HG03565 (cell line): ENCODE measurements around the gene SHISA5.

ENCODE experiments used
- ATAC-seq: cut with Tn5 transposase; IDR thresholded peaks from one replicate; pipeline ENCODE4 v1.9.1; 2021; ENCODE audit warnings: mild to moderate bottlenecking, moderate library complexity; ENCODE audit not compliant: unreplicated experiment

Gene SHISA5

DNA sequence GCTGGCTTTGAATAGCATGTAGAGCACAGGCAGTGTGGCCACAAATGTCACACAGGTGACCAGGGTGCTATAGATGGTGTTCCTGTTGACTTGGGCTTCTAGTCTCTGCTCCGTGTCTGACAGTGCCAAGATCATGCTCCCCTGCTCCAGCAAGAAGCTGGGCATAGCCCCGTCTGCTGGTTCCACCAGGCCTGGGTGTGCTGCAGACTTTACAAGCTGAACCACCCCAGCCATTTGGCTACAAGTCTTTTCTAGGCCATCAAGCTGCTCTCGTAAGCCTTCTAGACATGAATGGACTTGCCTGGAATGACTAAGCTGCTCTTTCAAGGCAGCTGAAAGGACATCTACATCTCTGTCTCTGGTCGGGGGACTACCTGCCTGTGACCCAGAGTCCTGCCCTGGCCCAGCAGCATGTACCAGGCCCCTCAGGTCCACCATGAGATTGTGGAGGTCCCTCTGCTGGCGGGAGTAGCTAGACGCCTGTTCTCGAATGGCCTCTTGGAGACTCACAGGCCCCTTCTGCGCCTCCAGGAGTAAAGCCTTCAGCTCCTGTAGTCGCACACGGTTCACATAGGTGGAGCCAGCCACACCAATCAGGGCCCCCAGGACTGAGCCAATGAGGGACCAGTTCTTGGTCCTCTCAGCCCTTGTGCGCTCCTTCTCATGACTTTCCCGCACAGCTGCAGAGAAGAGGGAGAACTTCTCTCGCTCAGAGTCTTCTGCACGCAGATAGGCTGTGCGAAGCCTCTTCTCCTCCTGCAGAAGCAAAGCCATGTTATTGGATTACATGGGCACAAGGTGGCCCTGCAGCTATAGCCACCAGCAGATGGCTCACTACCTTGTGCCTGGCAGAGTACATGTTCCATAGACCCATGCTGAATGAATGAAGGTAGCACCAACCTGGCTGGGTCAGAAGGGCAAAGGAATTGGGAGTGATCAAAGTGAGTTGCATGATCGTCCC lies 71.3 kb downstream of the SHISA5 start:
- ATAC-seq = no peak

DNA sequence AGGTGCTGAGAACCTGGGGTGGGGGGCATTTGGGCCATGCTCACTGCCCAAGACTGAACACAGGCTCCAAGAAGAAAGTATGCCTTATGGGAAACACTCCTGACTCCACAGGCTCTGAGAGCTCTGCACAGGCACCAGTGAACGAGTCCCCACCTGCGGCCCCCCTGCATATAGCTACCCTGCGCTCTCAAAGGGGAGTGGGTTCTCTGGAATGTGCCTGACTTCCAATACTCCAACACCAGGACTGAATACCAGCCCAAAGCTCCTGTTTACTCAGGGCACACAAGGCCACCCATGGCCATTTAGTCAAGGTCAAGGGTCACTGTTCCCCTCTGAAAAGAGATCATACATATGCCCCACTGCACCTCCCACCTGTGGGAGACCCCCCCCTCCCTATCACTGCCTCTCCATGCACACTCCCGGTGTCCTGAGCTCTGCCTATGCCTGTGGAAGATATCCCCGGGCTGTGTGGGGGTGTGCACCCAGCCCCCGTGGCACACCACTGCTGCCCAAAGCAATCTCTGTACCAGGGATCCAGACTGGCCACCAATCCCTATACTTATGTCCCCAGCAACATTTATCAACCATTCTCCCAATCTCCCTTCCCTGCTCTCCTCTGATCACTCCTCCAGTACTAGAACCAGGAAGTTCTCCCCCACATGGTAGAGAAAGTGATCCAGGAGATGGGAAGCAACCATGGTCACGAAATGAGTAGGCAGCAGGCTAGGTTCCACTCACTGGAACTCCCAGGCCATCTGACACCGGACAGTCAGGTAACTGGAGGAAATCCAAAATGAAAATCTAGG lies 72.5 kb downstream of the SHISA5 start:
- ATAC-seq = no peak

DNA sequence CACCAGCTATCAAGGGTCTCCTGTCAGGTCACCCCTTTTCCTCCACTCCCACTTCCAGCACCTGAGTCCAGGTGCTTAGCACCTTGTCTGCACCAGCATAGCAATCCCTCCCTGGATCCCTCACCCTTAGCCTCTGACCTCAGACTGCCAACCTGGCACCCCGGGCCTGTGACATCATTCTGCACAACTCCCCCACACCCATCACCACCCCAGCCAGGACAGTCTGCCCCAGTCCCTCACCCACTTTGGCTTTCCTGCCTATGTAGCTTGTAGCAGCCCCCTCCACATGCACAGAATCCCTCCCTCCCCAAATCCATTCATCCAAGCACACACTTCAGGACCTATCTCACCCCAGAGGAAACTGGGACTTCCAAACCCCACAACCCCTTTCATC lies 73.3 kb downstream of the SHISA5 start:
- ATAC-seq = no peak

- no peak for ATAC-seq
Observed at GRCh38 chr3:48429960-48430707, 73.8 kb downstream of the SHISA5 start, which contains the start of gene PLXNB1. Gene PLXNB1 (minus strand): TSS chr3:48430086. CDS start chr3:48424611, 5,475 bp downstream.

DNA sequence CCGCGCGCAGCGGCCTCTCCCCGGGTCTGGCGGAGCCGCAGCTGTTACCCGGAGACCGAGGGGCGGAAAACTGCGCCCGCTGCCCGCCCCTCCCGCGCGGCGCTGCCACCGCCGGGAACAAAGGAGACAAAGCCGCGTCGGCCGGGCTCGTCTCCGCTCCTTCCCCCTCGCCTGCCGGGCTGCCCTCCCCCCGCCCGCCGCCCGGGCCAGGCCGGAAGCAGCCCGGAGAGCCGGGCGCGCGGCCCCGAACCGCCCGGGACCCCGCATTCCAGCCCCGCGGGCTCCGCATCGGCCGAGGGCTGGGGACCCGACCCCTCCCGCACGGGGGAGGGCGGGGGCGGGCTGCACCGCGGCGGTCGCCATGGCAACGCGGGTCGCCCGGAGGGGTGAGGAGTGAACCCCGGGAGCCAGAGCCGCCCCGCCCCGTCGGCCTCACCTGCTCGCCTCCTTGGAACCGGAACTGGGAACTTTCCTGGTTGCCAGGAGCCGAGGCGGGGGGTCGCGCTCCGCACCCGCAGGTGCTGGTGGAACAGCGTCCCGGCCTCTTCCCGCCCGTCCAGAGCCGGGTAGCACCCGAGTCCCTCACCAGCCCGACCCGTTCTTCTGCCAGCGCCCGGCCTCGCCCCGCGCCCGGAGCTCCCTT lies 74.5 kb downstream of the SHISA5 start:
- ATAC-seq = no peak

DNA sequence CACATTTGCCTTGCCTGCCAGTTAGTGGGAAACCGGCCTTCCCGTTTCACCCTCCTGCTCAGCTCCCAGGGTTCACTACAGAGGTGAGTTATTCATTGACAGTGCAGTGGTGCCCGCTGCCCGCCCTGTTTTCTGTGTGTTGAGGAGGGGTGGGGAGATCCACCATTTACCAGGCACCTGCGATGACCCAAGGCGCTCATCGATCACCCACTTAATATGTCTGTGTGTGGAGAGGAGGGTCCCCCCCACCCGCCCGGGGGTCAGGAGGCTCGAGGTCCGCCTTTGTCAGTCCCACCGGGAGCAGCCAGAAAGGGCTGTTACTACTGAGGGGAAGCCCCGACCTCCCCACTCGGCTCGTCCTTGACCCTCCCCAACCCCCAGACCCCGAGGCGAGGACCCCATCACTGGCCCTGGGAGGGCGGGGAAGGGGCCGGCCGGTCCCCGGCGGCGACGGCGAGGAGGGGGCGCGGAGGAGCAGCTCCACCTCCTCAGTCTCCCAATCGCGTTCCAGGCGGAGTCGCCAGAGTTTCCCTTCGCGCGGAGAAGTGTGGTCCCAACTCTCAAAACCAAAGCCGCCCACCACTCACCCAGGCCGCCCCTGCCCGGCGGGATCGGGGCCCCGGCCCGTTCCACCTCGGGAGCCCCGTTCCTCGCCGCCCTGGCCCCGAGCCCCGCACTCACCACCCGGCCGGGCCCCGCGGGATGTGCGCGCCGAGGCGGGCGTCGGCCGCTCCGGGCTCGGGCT lies 75.2 kb downstream of the SHISA5 start:
- no peak for ATAC-seq

GRCh38 chr3:48428088-48428571 lies 75.8 kb downstream of the SHISA5 start:
- ATAC-seq = no peak

DNA sequence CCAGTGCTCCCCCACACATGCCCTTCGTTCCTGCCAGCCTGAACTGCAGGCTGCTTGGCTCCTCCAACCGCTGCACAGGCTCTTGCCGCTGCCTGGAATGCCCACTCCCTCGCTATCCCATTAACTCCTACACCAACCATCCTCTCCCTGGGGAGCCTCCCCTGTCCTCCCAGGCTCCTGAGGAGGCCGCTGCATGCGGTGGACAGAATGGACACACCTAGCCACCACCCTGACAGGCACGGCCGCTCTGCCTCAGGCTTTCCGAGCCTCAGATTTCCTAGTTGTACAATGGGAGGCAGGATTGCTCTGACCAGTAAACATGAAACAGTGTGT lies 76.4 kb downstream of the SHISA5 start:
- ATAC-seq = no peak

GRCh38 chr3:48426944-48427629 lies 76.9 kb downstream of the SHISA5 start:
- no peak for ATAC-seq

DNA sequence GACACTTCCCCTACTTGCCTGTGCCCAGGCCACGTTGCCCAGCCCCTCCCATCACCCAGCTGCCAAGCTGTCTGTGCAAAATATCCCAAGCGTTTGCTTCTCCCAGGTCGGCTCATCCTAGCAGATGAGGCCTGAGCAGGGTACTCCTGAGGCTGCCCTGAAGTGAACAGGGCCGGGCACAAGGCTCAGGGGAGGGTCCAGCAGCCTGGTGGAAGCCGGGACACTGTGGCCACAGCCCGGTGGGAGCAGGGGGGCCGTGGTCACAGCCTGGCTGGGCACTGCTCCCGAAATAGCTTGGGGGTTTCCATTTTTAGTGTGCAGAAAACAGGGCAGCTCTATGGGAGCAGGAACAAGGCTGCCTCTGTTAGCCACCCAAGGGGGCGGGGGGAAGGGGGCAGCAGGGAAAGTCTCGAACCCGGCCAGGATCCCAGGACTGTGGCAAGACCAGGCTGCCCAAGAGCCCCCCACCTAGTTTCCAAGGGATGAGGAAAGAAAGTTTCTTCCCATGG lies 77.5 kb downstream of the SHISA5 start:
- ATAC-seq = no peak

- ATAC-seq = no peak
Observed at GRCh38 chr3:48425281-48425812, 78.6 kb downstream of the SHISA5 start.

- no peak for ATAC-seq
Observed at GRCh38 chr3:48423883-48424695, 79.9 kb downstream of the SHISA5 start.

DNA sequence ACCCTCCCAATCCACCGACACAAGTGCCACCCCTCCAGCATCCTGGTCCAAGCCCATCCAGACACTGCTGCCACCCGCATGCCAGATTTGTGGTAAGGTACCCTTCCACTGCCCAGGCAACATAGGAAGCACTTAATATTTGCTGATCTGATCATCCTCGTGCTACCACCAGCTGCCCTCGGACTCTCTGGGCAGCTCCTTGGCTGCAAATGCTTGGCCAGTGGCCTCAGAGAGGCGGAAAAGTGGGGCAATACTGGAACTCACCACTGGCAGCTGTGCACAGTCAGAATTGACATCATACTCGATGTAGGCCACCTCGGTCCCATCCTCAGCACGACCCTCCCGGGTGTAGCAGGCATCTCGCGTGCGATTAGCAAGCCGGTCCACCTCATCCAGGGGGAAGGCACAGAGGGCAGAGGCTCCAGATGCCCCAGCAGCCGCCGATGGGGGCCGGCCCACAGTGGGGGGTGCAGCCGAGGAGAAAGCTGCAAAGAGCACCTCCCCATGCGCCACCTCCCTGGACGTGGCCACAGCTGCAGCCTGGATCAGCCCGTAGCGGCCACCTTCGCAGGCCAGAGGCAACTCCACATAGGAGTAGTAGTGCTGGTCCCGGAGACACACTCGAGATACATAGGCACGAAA lies 80.6 kb downstream of the SHISA5 start:
- no peak for ATAC-seq

GRCh38 chr3:48422681-48423080 lies 81.3 kb downstream of the SHISA5 start:
- ATAC-seq = no peak

GRCh38 chr3:48422272-48422671 lies 81.7 kb downstream of the SHISA5 start:
- ATAC-seq = no peak

DNA sequence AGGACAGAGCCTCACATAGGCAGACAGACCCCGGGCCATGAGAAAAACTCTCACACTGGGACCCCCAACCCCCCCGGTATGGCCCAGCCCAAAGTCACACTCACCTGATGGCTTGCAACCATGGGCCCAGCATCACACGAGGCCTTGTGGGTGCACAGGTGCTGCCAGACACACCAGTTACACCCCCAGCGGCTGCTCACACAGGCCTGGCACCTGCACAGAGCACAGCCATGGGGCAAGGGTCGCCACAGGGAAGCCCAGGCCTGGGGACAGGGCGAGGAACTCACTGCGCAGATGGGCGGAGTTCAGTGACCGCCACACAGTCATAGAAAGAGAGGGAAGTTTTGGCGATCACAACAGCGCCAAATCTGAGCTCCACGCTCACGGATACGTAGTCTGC lies 83.4 kb downstream of the SHISA5 start:
- ATAC-seq = no peak

DNA sequence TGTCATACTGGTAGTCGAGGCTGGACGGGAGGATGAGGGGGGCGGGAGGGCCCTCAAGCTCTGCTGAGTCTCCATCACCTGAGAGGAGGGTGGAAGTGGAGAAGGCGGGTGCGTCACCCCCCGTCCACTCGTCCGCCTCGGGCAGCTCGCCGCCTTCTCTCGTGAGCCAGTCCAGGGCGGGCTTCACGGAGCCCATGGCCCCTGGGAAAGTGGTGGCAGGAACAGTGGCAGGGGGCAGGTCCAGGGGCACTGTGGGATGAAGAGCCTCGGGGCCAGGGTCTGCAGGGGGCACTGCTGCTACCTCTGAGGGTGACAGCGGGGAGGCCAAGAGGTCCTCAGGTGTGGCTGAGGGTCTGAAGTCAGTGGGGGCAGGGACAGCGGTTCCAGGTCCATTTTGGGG lies 84.4 kb downstream of the SHISA5 start:
- ATAC-seq = no peak
